HG02571 (cell line): ENCODE data around the gene FOCAD.

Experiments used
- ATAC-seq: cut with Tn5 transposase; IDR thresholded peaks from one replicate; pipeline ENCODE4 v1.9.1; 2021; ENCODE audit warnings: mild to moderate bottlenecking, moderate library complexity; ENCODE audit not compliant: unreplicated experiment

The FOCAD gene

GRCh38 chr9:20788526-20789451, 104.7 kb downstream of the FOCAD start:
- no peak for ATAC-seq

GRCh38 chr9:20790721-20791120, 106.7 kb downstream of the FOCAD start:
- ATAC-seq: no peak

- ATAC-seq: no peak
Observed at GRCh38 chr9:20791682-20792081, 107.6 kb downstream of the FOCAD start.

- ATAC-seq: no peak
Observed at GRCh38 chr9:20804489-20805250, 120.6 kb downstream of the FOCAD start.

GRCh38 chr9:20805766-20806165, 121.7 kb downstream of the FOCAD start:
- ATAC-seq: no peak

GRCh38 chr9:20808002-20808401, 123.9 kb downstream of the FOCAD start:
- no peak for ATAC-seq

GRCh38 chr9:20811872-20812271, 127.8 kb downstream of the FOCAD start:
- no peak for ATAC-seq

- ATAC-seq: no peak
Observed at GRCh38 chr9:20815923-20816703, 132.1 kb downstream of the FOCAD start.

GRCh38 chr9:20823051-20823450, 139.0 kb downstream of the FOCAD start:
- ATAC-seq: no peak

GRCh38 chr9:20831028-20831427, 147.0 kb downstream of the FOCAD start:
- no peak for ATAC-seq

- ATAC-seq: no peak
Observed at GRCh38 chr9:20832775-20833174, 148.7 kb downstream of the FOCAD start.

- ATAC-seq: no peak
Observed at GRCh38 chr9:20835377-20836286, 151.6 kb downstream of the FOCAD start.

- ATAC-seq: no peak
Observed at GRCh38 chr9:20837166-20837565, 153.1 kb downstream of the FOCAD start.

- no peak for ATAC-seq
Observed at GRCh38 chr9:20838218-20838617, 154.2 kb downstream of the FOCAD start.

GRCh38 chr9:20844916-20845315, 160.9 kb downstream of the FOCAD start:
- ATAC-seq: no peak

GRCh38 chr9:20848490-20848889, 164.4 kb downstream of the FOCAD start:
- ATAC-seq: no peak

- ATAC-seq: no peak
Observed at GRCh38 chr9:20853866-20854265, 169.8 kb downstream of the FOCAD start.

GRCh38 chr9:20854444-20854843, 170.4 kb downstream of the FOCAD start:
- ATAC-seq: no peak

- no peak for ATAC-seq
Observed at GRCh38 chr9:20863945-20864344, 179.9 kb downstream of the FOCAD start.

- ATAC-seq: no peak
Observed at GRCh38 chr9:20865347-20865746, 181.3 kb downstream of the FOCAD start.
